HG03432 (cell line): ENCODE measurements around the gene MTHFS.
"Not testable (repeated sequence)": the region's sequence is repeated elsewhere in the genome, so short reads cannot be mapped to it uniquely, and the experiment has no call there.

Experiments
- ATAC-seq: cut with Tn5 transposase; IDR thresholded peaks from one replicate; pipeline ENCODE4 v1.9.1; 2021; ENCODE audit warnings: mild to moderate bottlenecking, moderate library complexity; ENCODE audit not compliant: unreplicated experiment

Gene MTHFS

DNA sequence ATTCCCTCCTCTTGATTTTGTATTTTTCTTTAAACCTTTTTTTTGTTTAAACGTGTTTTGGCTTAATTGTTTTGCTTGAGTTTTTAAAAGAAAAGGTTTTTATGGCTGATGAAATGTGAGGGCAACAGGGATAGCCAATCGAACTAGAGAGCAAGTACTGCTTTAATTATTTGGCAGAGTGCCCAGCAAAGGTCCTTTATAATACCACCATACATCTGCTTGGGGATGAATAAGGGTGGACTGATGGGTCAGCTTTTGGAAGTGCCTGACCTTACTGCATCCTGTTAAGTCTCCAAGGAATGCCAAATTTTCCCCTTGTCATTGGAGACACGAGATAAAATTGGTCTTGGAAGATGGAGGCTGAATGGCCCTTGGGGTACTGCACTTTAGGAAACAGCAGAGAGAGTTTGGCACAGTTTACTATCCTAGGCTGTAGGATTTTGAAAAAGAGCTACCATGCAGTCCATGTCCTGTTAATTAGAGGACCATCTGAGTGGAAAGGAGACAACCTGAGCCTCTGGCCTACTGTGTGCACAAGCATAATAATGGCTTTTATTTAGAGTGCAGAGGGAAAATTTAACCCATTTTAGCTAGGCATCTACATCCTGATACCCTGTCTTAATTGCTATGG lies 19.8 kb upstream of the MTHFS start:
- no peak for ATAC-seq

- not testable (repeated sequence) for ATAC-seq
These were observed 19.1 kb upstream of the MTHFS start for GRCh38 chr15:79915776-79916501.

DNA sequence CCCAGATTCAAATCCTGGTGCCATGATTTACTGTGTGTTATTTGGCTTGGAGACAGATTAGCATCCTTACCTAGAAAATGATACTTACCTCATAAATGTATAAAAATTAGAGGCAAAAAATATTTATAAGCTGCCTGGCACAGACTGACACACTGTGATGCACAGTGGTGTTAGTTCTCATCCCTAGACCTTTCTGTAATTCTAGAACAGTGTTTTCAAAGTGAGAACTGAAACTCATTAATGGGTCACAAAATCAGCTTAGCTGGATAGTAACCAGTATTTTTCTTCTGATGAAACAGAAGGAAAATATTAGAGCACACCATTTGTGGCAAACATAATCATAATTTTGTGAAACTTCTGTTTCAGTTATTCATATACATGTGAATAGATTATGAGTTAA lies 17.9 kb upstream of the MTHFS start:
- no peak for ATAC-seq

GRCh38 chr15:79909556-79910335 lies 12.9 kb upstream of the MTHFS start:
- peak; percentile 60 for ATAC-seq

DNA sequence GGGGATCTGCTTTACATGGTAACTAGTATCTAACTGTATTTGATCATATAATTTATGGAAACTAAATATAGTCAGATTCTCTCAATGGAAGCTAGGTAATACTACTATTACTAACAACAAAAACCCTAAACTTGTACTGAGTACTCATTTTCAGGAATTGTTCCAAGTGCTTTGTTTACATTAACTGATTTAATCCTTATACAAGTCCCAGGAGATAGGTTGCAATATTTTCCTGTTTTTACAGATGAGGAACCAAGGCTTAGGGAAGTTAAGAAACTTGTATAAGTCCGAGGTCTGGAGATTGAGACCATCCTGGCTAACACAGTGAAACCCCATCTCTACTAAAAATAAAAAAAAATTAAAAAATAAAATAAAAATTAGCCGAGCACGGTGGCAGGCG lies 7.5 kb upstream of the MTHFS start:
- ATAC-seq, result no peak

GRCh38 chr15:79903626-79904025 lies 6.8 kb upstream of the MTHFS start:
- ATAC-seq, result no peak

DNA sequence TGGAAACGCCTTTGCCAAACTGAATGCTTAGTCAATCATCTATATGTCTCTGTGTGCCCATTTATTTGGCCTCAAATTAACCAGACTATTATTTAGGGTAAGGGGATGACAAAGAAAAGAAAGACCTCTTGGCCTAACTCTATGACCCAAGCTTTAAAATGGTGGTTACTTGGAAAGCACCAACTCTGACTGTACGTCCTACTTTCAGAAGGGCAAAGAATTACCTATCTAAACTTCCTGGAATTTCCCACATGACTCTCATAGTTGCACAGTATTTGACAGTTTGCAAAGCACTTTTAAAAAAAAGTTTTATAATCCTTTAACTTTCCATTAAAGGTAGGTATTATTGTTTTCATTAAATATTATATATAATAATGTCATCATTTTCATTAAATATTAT lies 6.3 kb upstream of the MTHFS start:
- ATAC-seq, result no peak

DNA sequence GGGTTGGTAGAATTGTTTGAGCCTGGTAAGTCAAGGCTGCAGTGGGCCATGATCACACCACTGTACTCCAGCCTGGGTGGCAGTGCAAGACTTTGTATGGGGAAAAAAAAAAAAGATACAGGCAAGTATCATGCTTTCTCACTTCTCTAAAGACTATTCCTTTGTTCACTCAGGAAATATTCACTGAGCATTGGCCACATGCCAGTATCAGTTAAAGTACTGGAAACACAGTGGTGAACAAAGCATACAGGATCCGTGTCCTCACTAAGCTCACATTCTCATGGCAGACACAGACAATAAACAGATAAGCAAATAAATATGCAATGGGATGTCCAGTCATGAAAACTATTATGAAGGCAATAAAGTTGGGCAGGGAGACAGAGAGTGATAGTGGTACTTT lies 5.1 kb upstream of the MTHFS start:
- ATAC-seq, result no peak

- ATAC-seq, result not testable (repeated sequence)
These were observed 4.1 kb upstream of the MTHFS start for GRCh38 chr15:79900818-79901378.

DNA sequence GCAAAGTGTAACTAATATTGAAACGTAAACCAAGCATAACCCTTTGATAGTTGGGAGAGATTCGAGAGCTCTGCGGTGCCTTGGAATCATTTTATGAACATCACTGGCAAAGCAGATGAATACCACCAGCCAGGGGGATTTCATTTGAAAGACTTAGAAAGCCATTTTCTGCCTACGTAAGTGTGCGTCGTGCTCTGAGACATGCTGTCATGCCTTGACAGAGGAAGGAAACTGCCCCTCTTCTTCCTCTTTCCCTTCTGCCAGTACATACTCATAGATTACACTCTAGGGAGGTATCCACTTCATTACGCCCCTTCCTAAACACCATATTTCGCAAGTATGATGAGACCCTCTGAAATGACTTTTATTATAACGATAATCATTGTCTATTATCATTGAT lies 3.3 kb upstream of the MTHFS start:
- no peak for ATAC-seq

GRCh38 chr15:79898786-79899185 lies 2.0 kb upstream of the MTHFS start:
- ATAC-seq, result not testable (repeated sequence)

GRCh38 chr15:79898369-79898768 lies 1.6 kb upstream of the MTHFS start:
- ATAC-seq, result no peak

- ATAC-seq, result no peak
These were observed 893 bp upstream of the MTHFS start for GRCh38 chr15:79897701-79898113.

DNA sequence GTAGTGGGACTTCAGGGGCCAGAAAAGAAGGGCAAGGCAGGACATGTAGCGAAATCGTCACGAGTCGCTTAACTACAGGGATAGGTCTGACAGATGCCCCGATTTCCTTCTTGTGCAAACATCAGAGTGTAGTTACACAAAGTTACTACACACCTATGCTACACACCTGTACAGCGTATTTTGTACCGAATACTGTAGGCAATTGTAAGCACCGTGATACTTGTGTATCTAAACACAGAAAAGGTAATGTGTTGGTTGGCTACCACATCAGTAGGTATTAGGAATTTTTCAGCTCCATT lies 515 bp upstream of the MTHFS start:
- no peak for ATAC-seq

GRCh38 chr15:79896131-79896633 lies 632 bp downstream of the MTHFS start:
- peak; percentile 30 for ATAC-seq

GRCh38 chr15:79887054-79887930 lies 9.5 kb downstream of the MTHFS start:
- ATAC-seq, result no peak

DNA sequence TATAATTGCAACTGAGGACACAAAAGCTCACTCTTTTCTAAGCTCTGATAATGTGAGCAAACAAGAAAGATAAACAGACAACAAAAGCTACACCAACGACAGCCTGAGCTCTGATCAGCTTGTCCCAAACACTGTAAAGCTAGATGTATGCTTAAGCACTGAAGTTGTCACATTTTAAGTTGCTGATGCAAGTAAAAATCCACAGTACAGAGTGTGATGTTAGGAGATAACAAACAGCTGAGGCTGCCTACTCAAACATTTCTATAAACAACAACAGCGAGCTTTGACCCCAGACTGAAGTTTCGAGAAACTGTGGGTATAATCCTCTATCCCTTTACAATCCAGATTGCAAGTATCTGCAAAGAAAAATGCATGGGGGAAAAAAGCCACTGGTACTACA lies 10.7 kb downstream of the MTHFS start:
- no peak for ATAC-seq

GRCh38 chr15:79884204-79884596 lies 12.6 kb downstream of the MTHFS start:
- ATAC-seq, result no peak

- ATAC-seq, result no peak
These were observed 13.1 kb downstream of the MTHFS start for GRCh38 chr15:79883579-79884203.

GRCh38 chr15:79881668-79882067 lies 15.1 kb downstream of the MTHFS start:
- no peak for ATAC-seq
